Measurements from ENCODE around the gene DES. TPM values are rescaled to one million over a fixed set of nuclear protein-coding genes. Genes with fewer than 3 reads are reported as not detected.
A peak's percentile ranks its signal among the peaks of the same experiment; 100 is the strongest.
"Not testable (repeated sequence)": the region's sequence is repeated elsewhere in the genome, so short reads cannot be mapped to it uniquely, and the experiment has no call there.

Gene DES
- 0.13 TPM in 1 of 2 replicates, not detected in the other for total RNA-seq (2014; rRNA removed; shearing (Covaris generic))
- 1.1 TPM in 1 of 2 replicates, not detected in the other for polyA plus RNA-seq (2015; cell fraction: cytosol; rRNA removed)
- not detected in 2 replicates for polyA plus RNA-seq (2015; cell fraction: nucleus; rRNA removed)

DNA sequence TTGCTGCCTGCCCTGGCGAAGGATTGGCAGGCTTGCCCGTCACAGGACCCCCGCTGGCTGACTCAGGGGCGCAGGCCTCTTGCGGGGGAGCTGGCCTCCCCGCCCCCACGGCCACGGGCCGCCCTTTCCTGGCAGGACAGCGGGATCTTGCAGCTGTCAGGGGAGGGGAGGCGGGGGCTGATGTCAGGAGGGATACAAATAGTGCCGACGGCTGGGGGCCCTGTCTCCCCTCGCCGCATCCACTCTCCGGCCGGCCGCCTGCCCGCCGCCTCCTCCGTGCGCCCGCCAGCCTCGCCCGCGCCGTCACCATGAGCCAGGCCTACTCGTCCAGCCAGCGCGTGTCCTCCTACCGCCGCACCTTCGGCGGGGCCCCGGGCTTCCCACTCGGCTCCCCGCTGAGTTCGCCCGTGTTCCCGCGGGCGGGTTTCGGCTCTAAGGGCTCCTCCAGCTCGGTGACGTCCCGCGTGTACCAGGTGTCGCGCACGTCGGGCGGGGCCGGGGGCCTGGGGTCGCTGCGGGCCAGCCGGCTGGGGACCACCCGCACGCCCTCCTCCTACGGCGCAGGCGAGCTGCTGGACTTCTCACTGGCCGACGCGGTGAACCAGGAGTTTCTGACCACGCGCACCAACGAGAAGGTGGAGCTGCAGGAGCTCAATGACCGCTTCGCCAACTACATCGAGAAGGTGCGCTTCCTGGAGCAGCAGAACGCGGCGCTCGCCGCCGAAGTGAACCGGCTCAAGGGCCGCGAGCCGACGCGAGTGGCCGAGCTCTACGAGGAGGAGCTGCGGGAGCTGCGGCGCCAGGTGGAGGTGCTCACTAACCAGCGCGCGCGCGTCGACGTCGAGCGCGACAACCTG, at the start of gene DES:
TSS of gene DES (plus strand) at position 223 of the 857 bp plus-strand sequence. CDS start at position 309, 86 bp downstream.
- in situ Hi-C loops (cut with HindIII; ENCODE audit: low pct_unique_long_range_greater_than_20kb, low sequenced_read_pairs), result no loop called here

DNA sequence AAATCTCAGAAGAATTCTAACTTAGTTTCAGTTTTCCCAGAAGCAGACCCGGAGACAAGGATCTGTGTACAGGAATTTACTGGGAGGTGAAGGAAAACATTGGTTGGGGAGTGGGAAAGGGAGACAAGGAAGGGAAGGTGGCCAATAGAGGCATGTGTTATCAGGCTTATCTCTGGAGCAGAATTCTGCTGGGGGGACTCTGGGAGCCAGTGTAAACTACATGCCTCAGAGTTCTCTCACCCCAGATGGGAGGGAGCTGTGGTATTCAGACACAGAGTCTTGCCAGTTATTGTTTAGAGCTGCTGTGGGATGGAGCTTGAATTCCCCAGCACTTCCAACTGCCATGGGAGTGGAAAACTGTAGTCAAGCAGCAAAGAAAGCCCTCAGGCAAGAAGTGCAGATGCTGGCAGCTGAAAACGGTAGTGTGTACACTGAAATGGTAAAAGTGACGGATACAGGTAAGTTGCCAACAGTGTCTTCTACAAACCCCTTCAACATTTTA, 49.4 kb upstream of the DES start:
- DNase-seq (ENCODE audit: low read depth, low spot score), result no peak
- in situ Hi-C loops (cut with HindIII; ENCODE audit: low pct_unique_long_range_greater_than_20kb, low sequenced_read_pairs), result no loop called here

More for the DNA sequence above, at the start of gene DES:
- no peak for DNase-seq (ENCODE audit: low read depth, low spot score)

DNA sequence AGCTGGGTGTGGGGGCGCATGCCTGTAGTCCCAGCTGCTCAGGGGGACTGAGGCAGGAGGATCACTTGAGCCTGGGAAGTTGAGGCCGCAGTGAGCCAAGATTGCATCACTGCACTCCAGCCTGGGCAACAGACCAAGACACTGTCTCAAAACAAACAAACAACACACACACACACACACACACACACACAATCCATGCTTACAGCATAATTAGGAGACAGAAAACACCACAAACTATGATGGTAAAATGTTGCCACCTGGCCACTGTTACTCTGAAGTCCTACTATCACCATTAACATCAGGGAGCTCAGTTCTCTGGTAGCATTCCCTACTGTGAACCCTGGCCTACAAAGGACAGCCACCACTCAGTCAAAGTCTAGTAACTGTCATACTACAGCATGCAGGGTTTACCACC, 48.7 kb upstream of the DES start:
- no peak for DNase-seq (ENCODE audit: low read depth, low spot score)
- in situ Hi-C loops (cut with HindIII; ENCODE audit: low pct_unique_long_range_greater_than_20kb, low sequenced_read_pairs), result no loop called here

DNA sequence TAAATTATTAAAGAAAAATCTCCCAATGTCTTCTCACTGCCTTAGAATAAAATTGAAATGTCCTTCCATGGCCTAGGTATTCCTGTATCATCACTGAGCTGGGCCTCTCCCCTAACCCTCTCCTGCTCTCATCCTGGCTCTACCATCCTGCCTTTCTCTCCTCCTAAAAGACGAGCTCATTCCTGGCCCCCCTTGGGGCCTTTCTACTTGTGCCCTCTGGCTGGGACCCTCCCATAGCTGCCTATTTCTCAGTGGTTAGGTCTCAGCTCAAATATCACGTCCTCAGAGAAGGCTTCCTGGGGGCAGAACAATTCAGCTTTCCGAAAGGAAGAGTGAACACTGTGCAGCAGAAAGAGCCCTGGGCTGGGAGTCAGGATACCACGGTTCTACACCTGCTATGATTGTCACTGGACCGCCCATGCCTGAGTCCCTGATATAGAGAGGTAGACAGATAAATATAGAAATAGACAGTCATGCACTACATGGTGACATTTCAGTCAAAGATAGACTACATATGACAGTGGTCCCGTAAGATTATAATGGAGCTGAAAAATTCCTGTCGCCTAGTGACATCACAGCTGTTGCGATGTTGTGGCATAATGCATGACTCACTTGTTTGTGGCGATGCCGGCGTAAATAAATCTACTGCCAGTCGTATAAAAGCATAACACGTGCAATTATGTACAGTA, 39.9 kb upstream of the DES start:
- no peak for DNase-seq (ENCODE audit: low read depth, low spot score)
- in situ Hi-C loops (cut with HindIII; ENCODE audit: low pct_unique_long_range_greater_than_20kb, low sequenced_read_pairs), result no loop called here

DNA sequence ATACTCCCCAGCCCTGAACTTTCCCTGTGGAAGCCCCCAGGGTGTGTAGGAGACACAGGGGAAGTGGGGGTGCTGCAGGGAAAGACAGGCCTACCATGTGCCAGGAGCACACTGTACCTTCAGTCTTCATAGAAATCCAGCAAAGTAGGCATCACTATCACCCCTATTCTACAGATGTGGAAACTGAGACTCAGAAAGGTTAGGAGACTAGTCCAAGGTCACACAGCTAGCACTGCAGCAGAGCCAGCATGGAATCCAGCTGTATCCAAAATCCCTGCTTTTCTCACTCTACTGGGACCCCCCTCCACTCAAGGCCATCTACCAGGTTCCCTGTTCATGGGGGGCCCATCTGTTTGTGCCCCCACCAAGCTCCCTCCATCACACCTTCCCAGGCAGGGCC, 37.3 kb upstream of the DES start:
- DNase-seq (ENCODE audit: low read depth, low spot score), result no peak
- in situ Hi-C loops (cut with HindIII; ENCODE audit: low pct_unique_long_range_greater_than_20kb, low sequenced_read_pairs), result no loop called here

DNA sequence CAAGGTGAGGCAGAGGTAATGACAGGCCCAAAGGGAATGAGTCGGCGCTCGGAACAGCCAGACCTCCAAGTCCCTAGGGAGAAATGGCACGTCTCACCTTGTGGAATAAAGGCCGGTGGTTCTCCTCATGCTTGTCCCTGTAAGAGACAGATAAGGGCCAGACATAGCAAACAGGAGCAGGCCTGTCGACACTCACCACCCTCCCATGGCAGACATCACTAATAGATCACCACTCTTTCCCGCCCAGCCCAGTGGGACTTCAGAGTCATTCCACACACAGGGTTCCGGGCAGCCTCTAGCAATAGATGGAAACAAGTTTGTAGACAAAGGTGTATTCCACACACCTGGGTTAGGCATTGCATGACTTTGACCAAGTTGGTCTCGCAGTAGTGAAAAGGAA, 36.7 kb upstream of the DES start:
- in situ Hi-C loops (cut with HindIII; ENCODE audit: low pct_unique_long_range_greater_than_20kb, low sequenced_read_pairs), result no loop called here
- no peak for DNase-seq (ENCODE audit: low read depth, low spot score)

DNA sequence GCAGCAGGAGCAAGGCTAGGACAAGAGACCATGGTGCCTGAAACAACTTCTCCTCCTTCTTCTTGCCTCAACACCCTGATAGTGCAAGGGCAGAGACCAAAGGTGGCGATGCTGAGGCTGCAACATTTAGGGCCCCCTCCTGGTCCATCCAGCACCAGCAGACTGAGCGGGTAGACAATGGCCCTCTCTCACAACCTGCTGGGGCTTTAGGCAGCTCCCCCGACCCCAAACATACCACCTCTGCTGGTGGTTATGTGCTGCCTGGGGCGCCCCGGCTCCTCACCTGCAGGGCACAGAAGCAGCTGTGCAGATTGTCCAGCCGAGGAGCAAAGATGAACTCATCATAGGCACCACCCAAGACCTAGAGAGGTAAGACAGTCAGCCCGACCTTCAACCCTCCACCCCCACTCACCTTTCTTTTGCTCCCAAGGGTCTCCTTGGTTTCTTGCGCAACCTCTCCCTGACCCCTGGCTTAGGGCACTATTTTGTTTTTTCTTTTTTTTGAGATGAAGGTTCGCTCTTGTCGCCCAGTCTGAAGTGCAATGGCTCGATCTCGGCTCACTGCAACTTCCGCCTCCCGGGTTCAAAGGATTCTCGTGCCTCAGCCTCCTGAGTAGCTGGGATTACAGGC, 34.0 kb upstream of the DES start:
- in situ Hi-C loops (cut with HindIII; ENCODE audit: low pct_unique_long_range_greater_than_20kb, low sequenced_read_pairs), result no loop called here
- DNase-seq (ENCODE audit: low read depth, low spot score), result no peak

DNA sequence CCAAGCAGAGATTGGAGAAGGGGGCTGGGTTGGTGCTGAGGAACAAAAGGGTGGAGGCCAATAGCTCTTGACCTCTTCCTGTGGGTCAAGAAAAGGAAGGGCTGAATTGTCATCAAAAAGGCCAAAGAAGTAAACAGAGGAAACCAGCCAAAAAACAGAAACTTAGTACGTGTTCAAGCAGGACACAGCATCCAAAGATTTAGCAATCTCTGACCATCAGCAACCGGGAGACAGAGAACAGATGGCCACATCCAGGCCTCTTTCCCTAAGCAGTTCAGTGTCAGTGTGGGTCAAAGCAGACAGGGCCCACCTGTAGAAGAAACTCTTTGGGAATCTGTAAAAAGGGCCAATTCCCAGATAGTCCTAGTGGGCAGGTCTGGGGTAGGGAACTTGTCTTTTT, 33.3 kb upstream of the DES start:
- in situ Hi-C loops (cut with HindIII; ENCODE audit: low pct_unique_long_range_greater_than_20kb, low sequenced_read_pairs), result no loop called here

DNA sequence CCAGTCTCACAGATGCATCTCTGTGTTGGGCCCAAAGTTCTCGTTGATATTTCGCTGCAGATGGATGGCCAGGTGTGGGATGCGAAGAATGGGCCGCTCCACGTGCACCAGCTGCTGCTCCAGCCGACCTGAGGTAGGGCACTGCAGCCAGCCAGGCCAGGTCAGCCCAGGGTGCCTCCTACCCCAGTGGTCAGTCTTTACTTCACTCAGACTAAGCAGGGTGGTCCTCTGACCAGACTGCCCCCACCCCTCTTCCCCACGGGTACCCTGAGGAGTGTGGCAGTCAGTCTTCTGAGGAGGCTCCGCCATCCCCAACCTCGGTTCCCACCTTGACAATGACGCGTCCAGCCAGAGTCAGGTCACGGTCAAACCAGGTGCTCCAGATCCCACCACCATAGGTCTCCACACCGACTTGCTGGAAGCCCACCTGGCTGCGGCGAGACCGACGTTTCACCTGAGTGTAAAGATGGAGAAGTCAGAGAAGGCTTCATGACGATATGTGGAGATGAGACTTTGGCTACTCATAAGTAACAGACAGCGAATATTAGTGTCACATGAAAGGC, 32.1 kb upstream of the DES start:
- no peak for DNase-seq (ENCODE audit: low read depth, low spot score)
- in situ Hi-C loops (cut with HindIII; ENCODE audit: low pct_unique_long_range_greater_than_20kb, low sequenced_read_pairs), result no loop called here

More for the DNA sequence above, 33.3 kb upstream of the DES start:
- DNase-seq (ENCODE audit: low read depth, low spot score), result no peak

DNA sequence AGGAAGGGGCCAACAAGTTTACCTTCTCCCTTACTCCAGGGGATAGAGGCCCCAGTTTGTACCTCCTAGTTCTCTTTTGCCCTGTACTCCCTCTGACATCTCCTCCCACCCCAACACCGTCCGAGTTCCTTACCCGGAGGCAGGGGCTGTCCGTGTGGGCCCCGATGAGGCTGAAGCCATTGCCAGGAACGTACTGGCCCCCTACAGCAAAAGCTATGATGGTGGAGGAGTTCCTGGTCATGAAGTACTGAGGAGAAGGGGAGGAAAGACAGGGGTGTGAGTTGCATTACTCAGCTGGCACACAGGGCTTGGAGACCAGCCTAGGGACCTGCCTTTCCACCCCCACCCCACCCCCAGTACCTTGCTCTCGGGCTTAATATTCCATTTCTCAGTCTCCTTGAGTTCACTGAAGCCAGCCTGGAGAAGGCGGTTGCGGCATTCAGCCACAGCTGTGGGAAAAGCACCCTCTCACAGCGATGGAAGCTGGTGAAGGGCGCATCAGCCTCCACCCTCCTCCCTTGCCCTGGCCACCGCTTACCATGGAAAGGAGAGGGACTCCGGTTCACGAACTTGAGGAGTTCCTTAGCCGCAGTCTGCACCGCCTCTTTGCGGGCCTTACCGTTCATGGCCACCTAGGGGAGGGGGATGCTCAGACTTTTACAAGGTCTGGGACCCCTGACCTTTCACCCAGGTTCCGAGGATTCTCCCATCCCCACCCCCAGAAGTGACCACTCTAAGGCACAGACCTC, 31.5 kb upstream of the DES start:
- in situ Hi-C loops (cut with HindIII; ENCODE audit: low pct_unique_long_range_greater_than_20kb, low sequenced_read_pairs), result no loop called here

DNA sequence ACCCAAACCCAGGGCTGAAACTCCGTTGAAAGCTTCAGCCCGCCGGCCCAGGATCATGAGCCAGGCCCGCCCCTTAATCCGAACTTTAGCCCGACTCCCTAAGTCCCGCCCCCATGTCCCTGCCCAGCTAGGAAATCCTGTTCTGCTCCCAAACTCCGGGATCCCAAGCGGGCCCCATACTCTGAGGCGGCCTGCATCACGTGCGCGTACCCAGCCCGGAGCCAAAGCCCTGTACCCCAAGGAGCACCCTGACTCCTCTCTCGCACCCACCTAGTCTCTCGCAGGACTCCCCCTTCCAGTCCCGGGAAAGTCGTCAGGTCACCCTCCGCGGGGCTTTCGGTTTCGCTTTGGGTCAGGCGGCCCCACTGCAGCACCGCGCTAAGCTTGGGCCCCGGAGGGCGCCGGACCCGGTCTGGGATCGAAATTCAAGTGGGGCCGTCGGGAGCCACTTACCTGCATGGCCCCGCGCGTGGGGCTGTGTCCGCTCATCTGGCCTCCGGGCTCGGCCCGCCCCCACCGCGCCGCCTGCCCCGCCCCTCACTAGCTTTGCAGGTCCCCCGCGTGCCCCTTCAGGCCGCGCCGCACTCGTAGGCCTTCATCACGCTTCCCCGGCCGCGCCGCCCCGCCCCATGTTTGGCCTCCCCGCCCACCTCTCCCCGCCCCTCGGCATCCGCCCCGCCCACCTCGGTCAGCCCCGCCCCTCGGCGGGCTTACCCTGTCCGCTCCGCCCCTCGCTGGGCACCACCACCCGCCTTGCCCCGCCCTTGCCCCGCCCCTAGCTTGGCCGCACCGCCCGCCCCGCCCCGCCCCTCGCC, 30.7 kb upstream of the DES start, which contains the start of gene DNPEP:
TSS of gene DNPEP (minus strand) at position 607 of the 815 bp plus-strand sequence. CDS start at position 489, 118 bp downstream.
- peak; percentile 85 for DNase-seq (ENCODE audit: low read depth, low spot score)
- in situ Hi-C loops (cut with HindIII; ENCODE audit: low pct_unique_long_range_greater_than_20kb, low sequenced_read_pairs), result no loop called here

More for the DNA sequence above, 31.5 kb upstream of the DES start:
- DNase-seq (ENCODE audit: low read depth, low spot score), result no peak

DNA sequence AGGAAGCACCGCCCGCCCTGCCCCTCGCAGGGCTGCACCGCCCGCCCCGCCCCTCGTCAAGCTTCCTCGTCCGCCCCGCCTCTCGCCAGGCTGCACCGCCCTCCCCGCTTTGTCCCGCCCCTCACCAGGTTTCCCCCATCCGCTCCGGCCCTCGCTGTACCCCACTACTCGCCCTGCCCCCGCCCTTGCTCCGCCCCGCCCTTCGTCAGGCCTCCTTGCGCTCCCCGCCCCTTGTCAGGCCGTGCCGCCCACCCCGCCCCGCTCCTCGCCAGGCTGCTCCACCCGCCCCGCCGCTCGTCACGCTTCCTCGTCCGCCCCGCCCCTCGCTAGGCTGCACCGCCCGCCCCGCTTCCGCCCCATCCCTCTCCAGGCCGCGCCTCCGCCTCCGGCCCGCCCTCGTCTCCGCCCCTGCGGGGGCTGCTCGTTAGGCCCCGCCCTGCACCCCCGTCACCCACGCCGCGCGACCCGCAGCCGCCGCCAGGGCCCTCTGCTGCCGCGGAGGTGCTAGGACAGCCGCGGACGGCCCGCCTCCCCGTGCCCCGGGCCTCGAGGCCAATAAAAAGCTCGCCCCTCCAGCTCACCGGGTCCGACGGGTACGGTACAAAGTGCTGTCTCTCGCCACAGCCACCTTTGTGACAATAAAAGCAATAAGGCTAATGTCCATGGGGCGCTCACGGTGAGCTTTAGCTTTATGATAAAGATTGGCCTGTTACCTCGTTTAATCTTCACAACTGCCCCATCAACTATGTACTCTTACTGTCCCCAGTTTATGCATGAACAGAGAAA, 29.9 kb upstream of the DES start:
- in situ Hi-C loops (cut with HindIII; ENCODE audit: low pct_unique_long_range_greater_than_20kb, low sequenced_read_pairs), result no loop called here
- DNase-seq (ENCODE audit: low read depth, low spot score), result peak; percentile 93

DNA sequence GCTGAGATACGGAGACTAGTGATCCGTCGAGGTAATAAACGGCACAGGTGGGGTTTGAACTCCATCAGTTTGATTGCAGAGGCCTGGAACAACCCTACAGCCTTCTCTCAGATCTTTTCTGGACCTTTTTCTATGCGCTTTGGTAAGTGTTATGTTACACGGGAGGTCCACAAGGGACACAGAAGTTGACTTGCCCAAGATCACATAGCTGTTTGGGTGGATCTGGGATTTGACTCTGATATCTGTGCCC, 29.3 kb upstream of the DES start:
- DNase-seq (ENCODE audit: low read depth, low spot score), result no peak
- in situ Hi-C loops (cut with HindIII; ENCODE audit: low pct_unique_long_range_greater_than_20kb, low sequenced_read_pairs), result no loop called here

DNA sequence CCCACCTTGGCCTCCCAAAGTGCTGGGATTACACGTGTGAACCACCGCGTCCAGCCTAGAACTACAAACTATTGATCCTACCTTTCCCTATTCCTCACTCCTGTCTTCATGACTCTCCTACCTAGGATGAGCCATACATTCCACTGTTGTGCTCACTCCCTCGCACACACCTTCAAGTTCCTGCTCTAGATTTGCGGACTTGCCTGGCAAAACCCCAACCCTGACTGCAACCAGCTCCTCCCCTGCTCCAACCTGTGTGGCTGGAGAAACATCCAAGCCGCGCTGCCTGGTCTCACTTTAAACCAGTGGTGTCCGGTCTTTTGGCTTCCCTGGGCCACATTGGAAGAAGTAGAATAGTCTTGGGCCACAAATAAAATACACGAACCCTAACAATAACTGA, 25.4 kb upstream of the DES start:
- DNase-seq (ENCODE audit: low read depth, low spot score), result no peak
- in situ Hi-C loops (cut with HindIII; ENCODE audit: low pct_unique_long_range_greater_than_20kb, low sequenced_read_pairs), result no loop called here

DNA sequence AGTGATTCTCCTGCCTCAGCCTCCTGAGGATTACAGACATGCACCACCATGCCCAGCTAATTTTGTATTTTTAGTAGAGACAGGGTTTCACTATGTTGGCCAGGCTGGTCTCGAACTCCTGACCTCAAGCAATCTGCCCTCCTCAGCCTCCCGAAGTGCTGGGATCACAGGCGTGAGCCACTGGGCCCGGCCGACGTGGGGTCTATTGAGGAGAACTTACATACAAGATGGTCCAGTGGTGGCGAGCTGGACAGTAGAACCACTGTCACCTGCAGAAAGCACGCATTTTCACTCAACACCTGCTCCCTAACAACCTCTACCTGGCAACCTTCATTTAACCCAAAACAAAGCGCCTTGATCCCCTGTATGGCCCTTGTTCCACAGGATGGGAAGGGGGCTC, 23.1 kb upstream of the DES start:
- DNase-seq (ENCODE audit: low read depth, low spot score); in situ Hi-C loops (cut with HindIII; ENCODE audit: low pct_unique_long_range_greater_than_20kb, low sequenced_read_pairs): not testable (repeated sequence)

DNA sequence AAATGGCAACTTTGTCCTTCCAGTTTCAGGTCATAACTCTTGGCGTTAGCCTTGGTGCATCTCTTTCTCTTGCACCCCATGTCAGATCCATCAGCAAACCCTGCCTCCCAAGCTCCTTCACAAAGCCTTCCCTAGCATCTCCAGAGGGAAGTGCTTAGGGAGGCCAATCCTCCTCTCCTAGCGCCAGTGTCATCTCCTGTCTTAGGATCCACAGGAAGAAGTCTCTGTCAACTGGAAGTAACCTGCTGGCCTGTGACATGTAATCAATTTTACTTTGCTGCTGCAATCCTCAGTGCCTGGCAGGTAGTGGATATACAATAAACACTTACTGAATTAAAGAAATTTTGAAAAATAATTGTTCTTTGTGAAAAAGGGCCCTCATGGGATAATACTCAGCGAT, 22.6 kb upstream of the DES start:
- in situ Hi-C loops (cut with HindIII; ENCODE audit: low pct_unique_long_range_greater_than_20kb, low sequenced_read_pairs), result no loop called here
- no peak for DNase-seq (ENCODE audit: low read depth, low spot score)

Data from SK-MEL-5 (cell line).